ENCODE measurements around the gene ADGRL3.
"Not testable (repeated sequence)": the region's sequence is repeated elsewhere in the genome, so short reads cannot be mapped to it uniquely, and the experiment has no call there.

Gene ADGRL3

DNA sequence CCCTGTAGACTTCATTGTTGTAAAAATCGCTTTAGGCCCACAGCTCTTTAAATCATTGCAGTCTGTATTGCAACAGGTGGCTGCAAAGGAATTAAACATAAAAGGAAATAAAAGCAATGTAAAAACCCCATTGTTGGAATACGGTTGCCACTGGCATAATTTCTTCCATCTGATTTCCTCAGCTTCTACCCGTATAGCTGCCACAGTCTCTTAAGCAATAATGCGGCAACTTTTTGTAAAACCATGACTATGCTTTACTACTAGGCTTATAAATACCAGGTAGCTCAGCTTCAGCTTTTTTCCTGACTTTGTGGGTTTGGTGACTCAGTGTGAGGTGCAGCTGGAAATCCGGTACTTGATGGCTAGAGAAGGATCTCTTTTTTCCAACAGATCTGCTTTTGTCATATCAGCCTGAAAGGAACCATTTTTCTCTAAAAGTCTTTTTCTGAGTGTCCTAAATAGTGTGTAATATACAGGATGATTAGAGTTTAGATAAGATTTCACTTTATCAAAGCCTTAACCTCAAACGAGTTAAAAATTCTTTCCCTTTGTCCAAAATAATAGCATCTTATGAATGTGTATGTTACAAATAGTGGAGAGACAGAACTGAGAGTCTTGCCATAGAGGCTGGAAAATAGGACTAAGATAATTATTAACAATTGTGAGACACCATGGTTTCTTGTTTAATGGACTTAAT, 268.0 kb downstream of the ADGRL3 start:
- Mint-ChIP-seq H3K4me1 (no peaks in the 10 kb centered on the region), H3K4me3 (no peak overlapping the region), H3K9me3 (no peaks in the 10 kb centered on the region), H3K27me3 (no peaks in the 10 kb centered on the region), H3K36me3 (ENCODE audit: low read depth) (no peaks in the 10 kb centered on the region), H3K27ac (no peak overlapping the region)
- no peak for ATAC-seq
- DNase-seq, result no peak

DNA sequence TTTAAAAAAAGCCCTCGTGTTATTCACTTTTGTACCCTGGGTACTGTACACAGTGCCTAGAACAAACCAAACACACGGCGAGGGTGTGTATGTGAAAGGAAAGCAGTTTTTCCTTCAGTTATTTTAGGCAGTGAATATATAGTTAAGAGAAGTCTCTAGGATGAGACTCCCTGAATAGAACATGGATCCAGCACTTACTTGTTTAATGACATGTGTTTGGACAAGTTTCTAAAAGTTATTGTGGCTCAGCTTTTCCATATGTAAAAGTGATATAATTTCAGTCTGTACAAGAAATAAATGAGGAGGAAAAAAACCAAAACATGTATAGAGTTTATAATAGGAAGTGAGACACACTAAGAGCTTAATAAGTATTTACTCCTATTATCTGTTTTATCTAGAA, 273.2 kb downstream of the ADGRL3 start:
- Mint-ChIP-seq H3K27me3 (no peaks in the 10 kb centered on the region), H3K27ac (no peak overlapping the region), H3K4me1 (no peaks in the 10 kb centered on the region), H3K36me3 (ENCODE audit: low read depth) (no peaks in the 10 kb centered on the region), H3K9me3 (no peaks in the 10 kb centered on the region), H3K4me3 (no peak overlapping the region)
- ATAC-seq (no peak), DNase-seq (no peak)

GRCh38 chr4:61478340-61478739, 278.2 kb downstream of the ADGRL3 start:
- H3K9me3 Mint-ChIP-seq, result no peaks in the 10 kb centered on the region
- H3K36me3 Mint-ChIP-seq (ENCODE audit: low read depth), result no peaks in the 10 kb centered on the region
- DNase-seq, result no peak
- no peak overlapping the region for H3K27ac Mint-ChIP-seq
- no peaks in the 10 kb centered on the region for H3K4me1 Mint-ChIP-seq
- H3K27me3 Mint-ChIP-seq, result no peaks in the 10 kb centered on the region
- no peak for ATAC-seq
- no peak overlapping the region for H3K4me3 Mint-ChIP-seq

DNA sequence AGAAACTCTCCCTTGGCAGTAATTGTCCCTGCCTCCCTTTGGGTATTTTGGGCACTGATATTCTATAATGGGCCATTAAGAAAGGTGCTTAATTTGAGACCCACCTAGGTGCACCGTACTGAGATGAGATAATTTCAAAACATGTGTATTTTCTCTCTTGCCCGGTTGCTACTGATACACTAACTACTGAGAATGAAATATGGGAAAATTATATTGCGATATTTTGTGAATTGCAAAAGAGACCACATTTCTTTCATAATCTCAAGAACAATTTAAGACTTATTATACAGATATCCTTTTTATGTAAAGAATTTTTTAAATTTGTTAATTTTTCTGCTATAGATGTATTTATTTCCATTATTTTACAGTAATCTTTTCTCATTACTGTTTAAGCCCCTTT, 284.9 kb downstream of the ADGRL3 start:
- Mint-ChIP-seq H3K4me1 (no peaks in the 10 kb centered on the region), H3K27me3 (no peaks in the 10 kb centered on the region), H3K36me3 (ENCODE audit: low read depth) (no peaks in the 10 kb centered on the region)

DNA sequence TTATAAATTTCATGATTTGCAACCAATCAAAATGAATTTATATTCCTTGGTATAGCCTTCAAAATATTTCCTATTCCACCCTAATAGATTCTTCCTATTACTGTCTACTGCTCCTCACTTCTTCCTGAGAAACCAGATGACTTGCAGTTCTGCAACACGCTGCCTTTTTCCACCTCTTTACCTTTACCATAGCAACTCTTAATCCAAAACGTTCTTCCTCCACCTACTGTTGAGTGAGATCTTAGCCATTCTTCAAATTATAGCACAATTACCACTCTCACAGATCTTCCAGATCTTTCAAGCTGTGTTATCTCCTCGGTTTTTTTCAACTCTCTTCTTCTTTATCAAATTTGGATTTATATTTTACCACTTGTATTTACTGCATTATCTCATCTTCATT, 289.8 kb downstream of the ADGRL3 start:
- ATAC-seq, result no peak
- no peak overlapping the region for H3K27ac Mint-ChIP-seq

More for the DNA sequence above, 284.9 kb downstream of the ADGRL3 start:
- ATAC-seq (no peak), DNase-seq (no peak)
- no peak overlapping the region for H3K4me3 Mint-ChIP-seq
- peaks cover 20% of the 10 kb centered on the region for H3K9me3 Mint-ChIP-seq
- H3K27ac Mint-ChIP-seq, result no peak overlapping the region

GRCh38 chr4:61493041-61493440, 292.9 kb downstream of the ADGRL3 start:
- no peak for DNase-seq
- ATAC-seq, result no peak
- H3K4me1 Mint-ChIP-seq, result no peaks in the 10 kb centered on the region
- no peak overlapping the region for H3K4me3 Mint-ChIP-seq
- H3K36me3 Mint-ChIP-seq (ENCODE audit: low read depth), result no peaks in the 10 kb centered on the region
- H3K27me3 Mint-ChIP-seq, result no peaks in the 10 kb centered on the region
- H3K9me3 Mint-ChIP-seq, result peaks cover 13% of the 10 kb centered on the region
- H3K27ac Mint-ChIP-seq, result no peak overlapping the region

More for the DNA sequence above, 289.8 kb downstream of the ADGRL3 start:
- no peak overlapping the region for H3K4me3 Mint-ChIP-seq
- H3K4me1 Mint-ChIP-seq, result no peaks in the 10 kb centered on the region
- H3K9me3 Mint-ChIP-seq, result peaks cover 24% of the 10 kb centered on the region
- no peaks in the 10 kb centered on the region for H3K36me3 Mint-ChIP-seq (ENCODE audit: low read depth)
- H3K27me3 Mint-ChIP-seq, result no peaks in the 10 kb centered on the region
- no peak for DNase-seq

DNA sequence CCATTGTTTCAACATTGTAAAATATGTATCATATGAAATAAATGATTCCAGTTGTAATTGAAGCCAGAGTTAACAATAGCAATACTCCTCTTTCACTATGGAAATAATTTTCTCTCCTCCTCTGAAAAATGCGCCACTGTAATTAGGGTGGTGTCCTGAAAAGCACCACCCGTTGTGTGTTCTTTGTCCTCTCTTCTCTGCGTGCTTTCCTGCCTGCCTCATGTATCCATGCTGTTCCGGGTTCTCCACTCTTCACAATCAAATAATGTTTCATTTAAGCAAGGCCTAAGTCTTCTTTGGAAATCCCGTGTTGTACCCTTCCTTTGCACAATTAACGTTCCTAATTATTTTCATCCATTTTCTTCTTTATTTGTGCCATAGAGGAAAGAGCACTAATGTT, 293.3 kb downstream of the ADGRL3 start:
- no peak for DNase-seq
- Mint-ChIP-seq H3K36me3 (ENCODE audit: low read depth) (no peaks in the 10 kb centered on the region), H3K27ac (no peak overlapping the region), H3K4me1 (no peaks in the 10 kb centered on the region), H3K27me3 (no peaks in the 10 kb centered on the region), H3K9me3 (peaks cover 11% of the 10 kb centered on the region), H3K4me3 (no peak overlapping the region)
- no peak for ATAC-seq

GRCh38 chr4:61500883-61501282, 300.8 kb downstream of the ADGRL3 start:
- no peaks in the 10 kb centered on the region for H3K4me1 Mint-ChIP-seq
- H3K36me3 Mint-ChIP-seq (ENCODE audit: low read depth), result no peaks in the 10 kb centered on the region
- no peak overlapping the region for H3K4me3 Mint-ChIP-seq
- no peak for DNase-seq
- no peaks in the 10 kb centered on the region for H3K27me3 Mint-ChIP-seq
- H3K9me3 Mint-ChIP-seq, result peaks cover 10% of the 10 kb centered on the region
- H3K27ac Mint-ChIP-seq, result no peak overlapping the region
- no peak for ATAC-seq

GRCh38 chr4:61501812-61502211, 301.7 kb downstream of the ADGRL3 start:
- DNase-seq, result no peak
- H3K27me3 Mint-ChIP-seq, result no peaks in the 10 kb centered on the region
- H3K4me3 Mint-ChIP-seq, result no peak overlapping the region
- H3K4me1 Mint-ChIP-seq, result no peaks in the 10 kb centered on the region
- no peak for ATAC-seq
- H3K36me3 Mint-ChIP-seq (ENCODE audit: low read depth), result no peaks in the 10 kb centered on the region
- H3K9me3 Mint-ChIP-seq, result peaks cover 10% of the 10 kb centered on the region
- no peak overlapping the region for H3K27ac Mint-ChIP-seq

- no peak overlapping the region for H3K4me3 Mint-ChIP-seq
- ATAC-seq (no peak), DNase-seq (no peak)
- no peaks in the 10 kb centered on the region for H3K27me3 Mint-ChIP-seq
- H3K4me1 Mint-ChIP-seq, result no peaks in the 10 kb centered on the region
- peaks cover 10% of the 10 kb centered on the region for H3K9me3 Mint-ChIP-seq
- no peak overlapping the region for H3K27ac Mint-ChIP-seq
- H3K36me3 Mint-ChIP-seq (ENCODE audit: low read depth), result no peaks in the 10 kb centered on the region
Measured at GRCh38 chr4:61505773-61506685, 305.9 kb downstream of the ADGRL3 start.

- no peaks in the 10 kb centered on the region for H3K4me1 Mint-ChIP-seq
- H3K27ac Mint-ChIP-seq, result no peak overlapping the region
- DNase-seq (no peak), ATAC-seq (no peak)
- peaks cover 10% of the 10 kb centered on the region for H3K9me3 Mint-ChIP-seq
- no peaks in the 10 kb centered on the region for H3K27me3 Mint-ChIP-seq
- no peaks in the 10 kb centered on the region for H3K36me3 Mint-ChIP-seq (ENCODE audit: low read depth)
- H3K4me3 Mint-ChIP-seq, result no peak overlapping the region
Measured at GRCh38 chr4:61507091-61507490, 307.0 kb downstream of the ADGRL3 start.

GRCh38 chr4:61509721-61510241, 309.7 kb downstream of the ADGRL3 start:
- not testable (repeated sequence) for H3K27me3 Mint-ChIP-seq; ATAC-seq; H3K36me3 Mint-ChIP-seq (ENCODE audit: low read depth); DNase-seq; H3K27ac Mint-ChIP-seq; H3K4me3 Mint-ChIP-seq; H3K4me1 Mint-ChIP-seq; H3K9me3 Mint-ChIP-seq

- DNase-seq (no peak), ATAC-seq (no peak)
- no peaks in the 10 kb centered on the region for H3K4me1 Mint-ChIP-seq
- no peak overlapping the region for H3K27ac Mint-ChIP-seq
- peaks cover 4% of the 10 kb centered on the region for H3K9me3 Mint-ChIP-seq
- H3K4me3 Mint-ChIP-seq, result no peak overlapping the region
- peaks cover 2% of the 10 kb centered on the region for H3K27me3 Mint-ChIP-seq
- no peaks in the 10 kb centered on the region for H3K36me3 Mint-ChIP-seq (ENCODE audit: low read depth)
Measured at GRCh38 chr4:61511716-61512488, 311.8 kb downstream of the ADGRL3 start.

DNA sequence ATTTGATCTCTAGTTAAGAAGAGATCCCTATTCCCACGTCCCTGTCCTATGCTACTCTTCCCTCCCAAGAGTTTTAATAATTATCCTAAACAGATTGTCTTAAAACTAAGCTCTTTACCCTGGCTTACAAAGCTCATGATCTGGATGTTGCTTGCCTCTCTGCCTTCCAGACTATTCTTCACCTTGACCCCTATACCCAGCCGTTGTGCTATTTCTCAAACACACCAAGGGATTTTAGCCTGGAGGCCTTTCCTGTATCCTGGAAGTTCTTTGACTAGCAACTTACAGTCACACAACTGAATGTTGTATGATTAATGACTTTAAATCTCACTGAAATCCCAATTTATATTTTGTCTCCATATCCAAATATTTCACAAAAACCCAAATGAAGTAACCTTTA, 314.9 kb downstream of the ADGRL3 start:
- Mint-ChIP-seq H3K27me3 (peaks cover 2% of the 10 kb centered on the region), H3K27ac (no peak overlapping the region), H3K36me3 (ENCODE audit: low read depth) (no peaks in the 10 kb centered on the region), H3K9me3 (no peaks in the 10 kb centered on the region), H3K4me1 (no peaks in the 10 kb centered on the region), H3K4me3 (no peak overlapping the region)
- ATAC-seq (no peak), DNase-seq (no peak)

All from activated naive CD8-positive, alpha-beta T cell treated with anti-CD3 and anti-CD28 coated beads, Interleukin-2, amount 50 U/mL, for 24 hours (primary cell).